ENCODE data around the gene ATP9A. TPM values are rescaled to one million over a fixed set of nuclear protein-coding genes. Genes with fewer than 3 reads are reported as not detected.

ATP9A gene
- total RNA-seq, 4 donors from 2014 or later, result 14.8 to 23.7 (median 18.7) TPM

DNA sequence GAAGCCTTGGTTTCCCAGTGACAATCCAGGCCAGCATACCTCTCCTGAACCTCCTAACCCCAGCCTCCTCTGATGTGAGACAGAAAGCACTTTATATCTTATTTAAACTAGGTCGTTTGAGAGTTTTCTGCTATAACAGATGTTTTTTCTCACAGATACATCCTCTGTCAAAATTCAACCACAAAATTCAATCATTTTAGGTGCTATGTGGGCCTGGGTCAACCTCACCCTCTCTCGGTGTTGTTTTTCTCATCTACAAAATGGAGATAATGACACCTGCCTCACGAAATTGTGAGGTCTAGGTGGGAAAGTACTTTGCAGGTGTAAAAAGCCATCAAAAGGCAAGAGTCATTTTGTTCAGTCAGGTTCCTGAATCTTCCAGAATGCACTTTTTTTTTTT, 179.4 kb downstream of the ATP9A start:
- H3K27ac ChIP-seq, result no peak overlapping the region
- H3K4me3 ChIP-seq, result no peak overlapping the region
- WGBS, result 81% methylated on average over 3 of the region's 3 CpGs
- no peak for DNase-seq (ENCODE audit: low spot score in 2 of 2)
- H3K36me3 ChIP-seq, result no peaks in the 10 kb centered on the region
- no peaks in the 10 kb centered on the region for H3K9me3 ChIP-seq
- no peaks in the 10 kb centered on the region for H3K27me3 ChIP-seq
- no peak for TF ChIP-seq EP300 (IDR thresholded peaks at IDR 0.05)
- TF ChIP-seq CTCF (IDR thresholded peaks at IDR 0.05), result no peak
- TF ChIP-seq POLR2A (IDR thresholded peaks at IDR 0.05), result no peak
- no peak for TF ChIP-seq POLR2AphosphoS5 (IDR thresholded peaks at IDR 0.05)
- peaks cover under 1% of the 10 kb centered on the region for H3K4me1 ChIP-seq

- H3K27ac ChIP-seq, result no peak overlapping the region
- no peaks in the 10 kb centered on the region for H3K36me3 ChIP-seq
- H3K9me3 ChIP-seq, result no peaks in the 10 kb centered on the region
- DNase-seq (ENCODE audit: low spot score in 2 of 2), result no peak
- 94% methylated on average over 4 of the region's 4 CpGs for WGBS
- no peak for TF ChIP-seq EP300 (IDR thresholded peaks at IDR 0.05)
- no peak for TF ChIP-seq POLR2AphosphoS5 (IDR thresholded peaks at IDR 0.05)
- TF ChIP-seq CTCF (IDR thresholded peaks at IDR 0.05), result no peak
- TF ChIP-seq POLR2A (IDR thresholded peaks at IDR 0.05), result no peak
- no peak overlapping the region for H3K4me3 ChIP-seq
- no peaks in the 10 kb centered on the region for H3K4me1 ChIP-seq
- no peaks in the 10 kb centered on the region for H3K27me3 ChIP-seq
Observed at GRCh38 chr20:51587145-51587544, 181.0 kb downstream of the ATP9A start.

- H3K4me3 ChIP-seq, result no peak overlapping the region
- H3K4me1 ChIP-seq, result no peaks in the 10 kb centered on the region
- DNase-seq (ENCODE audit: low spot score in 2 of 2), result no peak
- TF ChIP-seq EP300 (IDR thresholded peaks at IDR 0.05) (no peak), CTCF (IDR thresholded peaks at IDR 0.05) (no peak)
- no peaks in the 10 kb centered on the region for H3K9me3 ChIP-seq
- WGBS, result 20% methylated on average over 1 of the region's 4 CpGs
- H3K27ac ChIP-seq, result no peak overlapping the region
- H3K36me3 ChIP-seq, result no peaks in the 10 kb centered on the region
- no peaks in the 10 kb centered on the region for H3K27me3 ChIP-seq
Observed at GRCh38 chr20:51586005-51586440, 182.2 kb downstream of the ATP9A start.

DNA sequence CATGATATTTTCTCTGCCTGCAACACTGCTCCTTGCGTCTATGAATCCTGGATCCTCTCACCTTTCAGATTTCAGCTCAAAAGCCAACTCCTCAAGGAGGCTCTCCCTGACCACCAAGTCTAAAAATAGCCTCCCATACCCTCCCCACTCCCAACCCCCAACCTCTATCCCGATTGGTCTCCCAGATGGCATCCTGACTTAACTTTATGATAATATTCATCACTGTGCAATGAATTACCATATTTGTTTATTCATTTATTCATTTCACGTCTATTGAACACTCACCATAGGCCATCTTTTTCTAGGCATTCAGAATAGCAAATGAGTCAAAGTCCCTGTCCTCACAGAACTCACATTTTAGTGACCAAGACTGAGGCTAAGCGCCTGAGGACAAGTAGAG, 183.0 kb downstream of the ATP9A start:
- Histone ChIP-seq H3K27ac (no peak overlapping the region), H3K36me3 (no peaks in the 10 kb centered on the region), H3K9me3 (no peaks in the 10 kb centered on the region), H3K4me1 (no peaks in the 10 kb centered on the region), H3K4me3 (no peak overlapping the region), H3K27me3 (no peaks in the 10 kb centered on the region)
- DNase-seq (ENCODE audit: low spot score in 2 of 2), result no peak
- WGBS, result 81% methylated on average over 4 of the region's 4 CpGs
- TF ChIP-seq EP300 (IDR thresholded peaks at IDR 0.05) (no peak), POLR2A (IDR thresholded peaks at IDR 0.05) (no peak), POLR2AphosphoS5 (IDR thresholded peaks at IDR 0.05) (no peak)

DNA sequence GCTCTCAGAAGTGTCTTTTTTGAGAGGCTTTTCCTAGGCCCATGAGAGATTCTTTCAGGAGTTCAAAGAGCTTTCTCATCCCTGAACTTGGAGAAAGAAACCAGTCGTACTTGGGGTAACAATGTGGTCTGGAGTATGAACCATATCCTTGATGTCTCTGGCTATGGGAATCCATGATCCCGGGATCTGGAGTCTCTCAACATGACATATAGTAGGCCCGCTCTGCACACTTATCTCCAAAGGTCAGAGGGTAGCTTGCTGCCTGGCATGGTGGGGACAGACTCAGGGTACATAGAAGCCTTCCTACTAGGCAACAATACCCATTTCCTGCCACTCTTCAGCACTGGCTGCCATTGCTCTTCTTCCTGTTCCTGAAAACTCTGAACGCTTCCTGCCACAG, 183.5 kb downstream of the ATP9A start:
- Histone ChIP-seq H3K36me3 (no peaks in the 10 kb centered on the region), H3K27ac (no peak overlapping the region), H3K27me3 (no peaks in the 10 kb centered on the region), H3K4me3 (no peak overlapping the region), H3K4me1 (no peaks in the 10 kb centered on the region), H3K9me3 (no peaks in the 10 kb centered on the region)
- WGBS, result 83% methylated on average over 4 of the region's 4 CpGs
- TF ChIP-seq POLR2AphosphoS5 (IDR thresholded peaks at IDR 0.05) (no peak), EP300 (IDR thresholded peaks at IDR 0.05) (no peak), POLR2A (IDR thresholded peaks at IDR 0.05) (no peak), CTCF (IDR thresholded peaks at IDR 0.05) (no peak)
- DNase-seq (ENCODE audit: low spot score in 2 of 2), result no peak

GRCh38 chr20:51584116-51584515, 184.1 kb downstream of the ATP9A start:
- Histone ChIP-seq H3K9me3 (no peaks in the 10 kb centered on the region), H3K4me1 (no peaks in the 10 kb centered on the region), H3K27ac (no peak overlapping the region), H3K4me3 (no peak overlapping the region), H3K27me3 (no peaks in the 10 kb centered on the region), H3K36me3 (no peaks in the 10 kb centered on the region)
- no peak for DNase-seq (ENCODE audit: low spot score in 2 of 2)
- WGBS, result 78% methylated on average over 8 of the region's 8 CpGs
- TF ChIP-seq CTCF (IDR thresholded peaks at IDR 0.05), result no peak
- TF ChIP-seq POLR2A (IDR thresholded peaks at IDR 0.05), result no peak
- TF ChIP-seq EP300 (IDR thresholded peaks at IDR 0.05), result no peak
- TF ChIP-seq POLR2AphosphoS5 (IDR thresholded peaks at IDR 0.05), result no peak
